Effector memory CD8-positive, alpha-beta T cell (primary cell): Measurements from ENCODE around the gene MLC1.
"Not testable (repeated sequence)": the region's sequence is repeated elsewhere in the genome, so short reads cannot be mapped to it uniquely, and the experiment has no call there.

Source experiments
- ATAC-seq: fragments of 150-1000 bp; cut with Tn5 transposase; replicated peaks from 2 replicates; pipeline ENCODE4 v1.10.0; 2021; ENCODE audit warnings: mild to moderate bottlenecking, moderate library complexity
- DNase-seq, 3 experiments: peaks; one replicate each; pipeline ENCODE4 v3.0.0; 2021
- H3K27ac Mint-ChIP-seq, 2 donors: one replicate each; pipeline ENCODE4 v1.8.0; 2022; ENCODE audit warnings: mild to moderate bottlenecking in 2 of 2, mixed read lengths in 2 of 2, moderate library complexity in 2 of 2
- H3K27me3 Mint-ChIP-seq, 2 donors: one replicate each; pipeline ENCODE4 v1.8.0; 2022; ENCODE audit warnings: mixed read lengths in 2 of 2
- H3K36me3 Mint-ChIP-seq: one replicate; pipeline ENCODE4 v1.8.0; 2022; ENCODE audit warnings: mild to moderate bottlenecking, moderate library complexity, mixed read lengths; ENCODE audit not compliant: insufficient read depth
- H3K4me1 Mint-ChIP-seq, 2 donors: one replicate each; pipeline ENCODE4 v1.8.0; 2022; ENCODE audit warnings: low read depth in 2 of 2, mixed read lengths in 2 of 2
- H3K4me3 Mint-ChIP-seq, 2 donors: one replicate each; pipeline ENCODE4 v1.8.0; 2022; ENCODE audit warnings: mild to moderate bottlenecking in 2 of 2, mixed read lengths in 2 of 2, moderate library complexity in 2 of 2
- H3K9me3 Mint-ChIP-seq, 2 donors: one replicate each; pipeline ENCODE4 v1.8.0; 2022; ENCODE audit warnings: mixed read lengths in 2 of 2

Gene MLC1

GRCh38 chr22:50089682-50090411, 4.6 kb upstream of the MLC1 start, which contains the start of gene MOV10L1:
TSS of gene MOV10L1 (plus strand) at chr22:50090006. CDS start at chr22:50090089, 83 bp downstream.
- H3K27me3 Mint-ChIP-seq, result peaks cover 0 to 13% of the 10 kb centered on the region in 2 donors
- DNase-seq (peak in 1 of 3 experiments; percentile 7), ATAC-seq (peak; percentile 15)

GRCh38 chr22:50089231-50089630, 4.0 kb upstream of the MLC1 start:
- Mint-ChIP-seq H3K27me3 (peaks cover 0 to 11% of the 10 kb centered on the region in 2 donors), H3K4me3 (no peak overlapping the region), H3K9me3 (no peaks in the 10 kb centered on the region), H3K36me3 (no peaks in the 10 kb centered on the region), H3K27ac (no peak overlapping the region), H3K4me1 (peaks cover 3 to 15% of the 10 kb centered on the region in 2 donors)
- ATAC-seq (no peak), DNase-seq (no peak)

More at GRCh38 chr22:50089682-50090411, 4.6 kb upstream of the MLC1 start, which contains the start of gene MOV10L1:
- no peak within 1 kb of the TSS for H3K27ac Mint-ChIP-seq
- H3K4me1 Mint-ChIP-seq, result peaks cover 3 to 13% of the 10 kb centered on the region in 2 donors
- no peak within 1 kb of the TSS for H3K4me3 Mint-ChIP-seq
- H3K36me3 Mint-ChIP-seq, result no peaks in the 10 kb centered on the region
- H3K9me3 Mint-ChIP-seq, result no peaks in the 10 kb centered on the region

- H3K27ac Mint-ChIP-seq, result no peak overlapping the region
- no peak overlapping the region for H3K4me3 Mint-ChIP-seq
- DNase-seq (no peak), ATAC-seq (no peak)
- peaks cover 0 to 11% of the 10 kb centered on the region in 2 donors for H3K27me3 Mint-ChIP-seq
- no peaks in the 10 kb centered on the region for H3K36me3 Mint-ChIP-seq
- H3K4me1 Mint-ChIP-seq, result peaks cover 3 to 15% of the 10 kb centered on the region in 2 donors
- H3K9me3 Mint-ChIP-seq, result no peaks in the 10 kb centered on the region
These were observed 2.9 kb upstream of the MLC1 start for GRCh38 chr22:50088096-50088495.

GRCh38 chr22:50087646-50088045, 2.4 kb upstream of the MLC1 start:
- Mint-ChIP-seq H3K9me3 (no peaks in the 10 kb centered on the region), H3K4me3 (no peak overlapping the region), H3K4me1 (peaks cover 3 to 15% of the 10 kb centered on the region in 2 donors), H3K36me3 (no peaks in the 10 kb centered on the region), H3K27ac (peak overlapping the region in 1 of 2 donors; percentile 14), H3K27me3 (peaks cover 0 to 11% of the 10 kb centered on the region in 2 donors)
- ATAC-seq (no peak), DNase-seq (no peak)

GRCh38 chr22:50086975-50087374, 1.7 kb upstream of the MLC1 start:
- Mint-ChIP-seq H3K27me3 (peaks cover 0 to 11% of the 10 kb centered on the region in 2 donors), H3K27ac (peak overlapping the region in 1 of 2 donors; percentile 14), H3K4me1 (peaks cover 3 to 15% of the 10 kb centered on the region in 2 donors)
- H3K9me3 Mint-ChIP-seq, H3K4me3 Mint-ChIP-seq, DNase-seq, H3K36me3 Mint-ChIP-seq, ATAC-seq: not testable (repeated sequence)

- no peak for ATAC-seq
- peak overlapping the region in 1 of 2 donors; percentile 14 for H3K27ac Mint-ChIP-seq
- H3K4me3 Mint-ChIP-seq, result no peak overlapping the region
- no peak for DNase-seq
- peaks cover 0 to 15% of the 10 kb centered on the region in 2 donors for H3K4me1 Mint-ChIP-seq
- no peaks in the 10 kb centered on the region for H3K9me3 Mint-ChIP-seq
- H3K27me3 Mint-ChIP-seq, result peaks cover 0 to 16% of the 10 kb centered on the region in 2 donors
- H3K36me3 Mint-ChIP-seq, result no peaks in the 10 kb centered on the region
These were observed 1.3 kb upstream of the MLC1 start for GRCh38 chr22:50086526-50086925.

GRCh38 chr22:50084614-50085021, 608 bp downstream of the MLC1 start:
- ATAC-seq, result no peak
- Mint-ChIP-seq H3K4me1 (peaks cover 0 to 15% of the 10 kb centered on the region in 2 donors), H3K4me3 (no peak overlapping the region), H3K9me3 (no peaks in the 10 kb centered on the region), H3K27ac (no peak overlapping the region), H3K36me3 (no peaks in the 10 kb centered on the region), H3K27me3 (peaks cover 0 to 25% of the 10 kb centered on the region in 2 donors)
- DNase-seq, result no peak

- peak overlapping the region in 1 of 2 donors; percentile 73 for H3K27ac Mint-ChIP-seq
- DNase-seq (no peak), ATAC-seq (no peak)
- no peaks in the 10 kb centered on the region for H3K9me3 Mint-ChIP-seq
- H3K36me3 Mint-ChIP-seq, result no peaks in the 10 kb centered on the region
- peaks cover 0 to 25% of the 10 kb centered on the region in 2 donors for H3K27me3 Mint-ChIP-seq
- no peak overlapping the region for H3K4me3 Mint-ChIP-seq
- peaks cover 0 to 15% of the 10 kb centered on the region in 2 donors for H3K4me1 Mint-ChIP-seq
These were observed 1.1 kb downstream of the MLC1 start for GRCh38 chr22:50084080-50084477.

DNA sequence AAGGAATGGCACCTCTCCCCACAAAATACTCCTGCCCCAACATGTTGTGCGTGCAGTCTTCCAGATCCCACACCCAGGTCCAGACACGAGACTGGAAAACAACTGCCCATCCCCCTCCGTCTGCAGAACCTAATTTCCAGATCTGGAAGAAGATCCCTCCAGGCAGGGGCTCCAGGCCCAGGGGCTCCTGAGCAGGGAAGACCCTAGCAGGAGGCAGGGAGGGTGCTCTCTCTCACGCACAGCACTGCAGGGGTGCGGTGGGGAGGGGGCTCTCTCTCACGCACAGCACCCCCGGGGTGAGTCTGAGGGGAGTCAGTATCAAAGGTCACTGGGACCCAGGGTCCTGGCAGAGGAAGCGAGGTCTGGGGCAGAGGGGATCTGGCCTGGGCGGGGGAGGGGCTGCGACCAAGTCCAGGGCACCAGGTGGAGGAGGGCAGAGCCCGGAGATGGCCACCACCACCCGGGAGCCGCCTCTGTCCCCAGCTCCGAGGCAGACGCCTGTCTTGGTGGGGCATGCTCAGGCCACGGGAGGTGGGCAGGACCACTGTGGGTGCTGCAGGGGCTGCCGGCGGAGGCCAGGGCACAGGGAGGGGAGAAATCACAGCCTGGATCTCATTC, 1.7 kb downstream of the MLC1 start:
- Mint-ChIP-seq H3K27ac (peak overlapping the region; percentile 65 to 73), H3K4me1 (peaks cover 0 to 15% of the 10 kb centered on the region in 2 donors), H3K4me3 (peak overlapping the region in 1 of 2 donors; percentile 10), H3K36me3 (no peaks in the 10 kb centered on the region), H3K9me3 (no peaks in the 10 kb centered on the region), H3K27me3 (peaks cover 0 to 25% of the 10 kb centered on the region in 2 donors)
- no peak for ATAC-seq
- DNase-seq, result no peak

DNA sequence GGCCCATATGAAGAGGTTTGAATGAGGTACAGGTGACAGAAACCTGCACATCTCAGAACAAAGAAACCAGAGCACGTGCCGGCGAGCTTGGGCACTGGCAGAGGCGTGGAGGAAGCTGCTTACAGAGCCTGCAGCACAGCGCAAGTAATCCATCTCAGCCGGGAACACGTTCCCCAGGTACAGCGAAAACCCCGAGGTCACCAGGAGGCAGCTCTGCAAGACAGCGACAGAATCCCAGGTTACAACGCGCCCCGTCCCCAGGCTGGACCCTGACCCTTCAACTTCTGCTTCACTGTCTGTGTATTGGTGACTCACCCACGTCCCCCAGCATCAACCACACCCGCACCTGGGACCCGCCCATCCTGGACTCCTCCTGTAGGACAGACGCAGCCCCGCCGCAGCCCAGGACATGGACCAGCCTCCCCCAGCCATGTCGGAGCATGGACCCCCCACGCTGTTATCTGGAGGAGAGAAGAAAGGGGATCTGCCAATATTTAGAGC, 2.2 kb downstream of the MLC1 start:
- H3K4me1 Mint-ChIP-seq, result peaks cover 0 to 15% of the 10 kb centered on the region in 2 donors
- H3K27ac Mint-ChIP-seq, result peak overlapping the region; percentile 65 to 73
- H3K4me3 Mint-ChIP-seq, result no peak overlapping the region
- H3K36me3 Mint-ChIP-seq, result no peaks in the 10 kb centered on the region
- no peak for ATAC-seq
- DNase-seq, result no peak
- no peaks in the 10 kb centered on the region for H3K9me3 Mint-ChIP-seq
- peaks cover 0 to 25% of the 10 kb centered on the region in 2 donors for H3K27me3 Mint-ChIP-seq

DNA sequence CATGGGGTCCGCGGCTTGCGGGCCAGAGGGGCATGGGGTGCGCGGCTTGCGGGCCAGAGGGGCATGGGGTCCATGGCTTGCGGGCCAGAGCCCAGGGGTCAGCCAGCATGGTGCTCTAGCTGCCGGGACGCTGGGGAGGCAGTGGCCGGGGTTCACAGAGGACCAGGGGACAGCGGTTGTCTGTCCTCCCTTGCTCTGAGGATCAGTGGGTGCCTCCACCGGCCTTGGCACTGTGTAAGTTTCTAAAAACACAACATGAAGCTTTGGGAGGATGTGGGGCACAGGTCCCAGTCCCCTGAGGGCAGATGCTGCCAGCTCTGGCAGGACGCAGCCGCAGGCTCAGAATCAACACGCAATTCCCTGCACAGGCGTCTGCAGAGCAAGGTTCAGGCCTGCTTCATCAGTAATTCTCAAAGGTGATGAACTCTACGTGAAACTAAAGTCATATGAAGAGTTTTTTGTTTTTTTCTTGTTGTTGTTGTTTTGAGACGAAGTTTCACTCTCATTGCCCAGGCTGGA, 3.0 kb downstream of the MLC1 start:
- DNase-seq, result no peak
- no peak for ATAC-seq
- H3K27ac Mint-ChIP-seq, result peak overlapping the region in 1 of 2 donors; percentile 56
- peaks cover 0 to 14% of the 10 kb centered on the region in 2 donors for H3K4me1 Mint-ChIP-seq
- peaks cover 0 to 21% of the 10 kb centered on the region in 2 donors for H3K27me3 Mint-ChIP-seq
- no peaks in the 10 kb centered on the region for H3K36me3 Mint-ChIP-seq
- H3K4me3 Mint-ChIP-seq, result no peak overlapping the region
- no peaks in the 10 kb centered on the region for H3K9me3 Mint-ChIP-seq

DNA sequence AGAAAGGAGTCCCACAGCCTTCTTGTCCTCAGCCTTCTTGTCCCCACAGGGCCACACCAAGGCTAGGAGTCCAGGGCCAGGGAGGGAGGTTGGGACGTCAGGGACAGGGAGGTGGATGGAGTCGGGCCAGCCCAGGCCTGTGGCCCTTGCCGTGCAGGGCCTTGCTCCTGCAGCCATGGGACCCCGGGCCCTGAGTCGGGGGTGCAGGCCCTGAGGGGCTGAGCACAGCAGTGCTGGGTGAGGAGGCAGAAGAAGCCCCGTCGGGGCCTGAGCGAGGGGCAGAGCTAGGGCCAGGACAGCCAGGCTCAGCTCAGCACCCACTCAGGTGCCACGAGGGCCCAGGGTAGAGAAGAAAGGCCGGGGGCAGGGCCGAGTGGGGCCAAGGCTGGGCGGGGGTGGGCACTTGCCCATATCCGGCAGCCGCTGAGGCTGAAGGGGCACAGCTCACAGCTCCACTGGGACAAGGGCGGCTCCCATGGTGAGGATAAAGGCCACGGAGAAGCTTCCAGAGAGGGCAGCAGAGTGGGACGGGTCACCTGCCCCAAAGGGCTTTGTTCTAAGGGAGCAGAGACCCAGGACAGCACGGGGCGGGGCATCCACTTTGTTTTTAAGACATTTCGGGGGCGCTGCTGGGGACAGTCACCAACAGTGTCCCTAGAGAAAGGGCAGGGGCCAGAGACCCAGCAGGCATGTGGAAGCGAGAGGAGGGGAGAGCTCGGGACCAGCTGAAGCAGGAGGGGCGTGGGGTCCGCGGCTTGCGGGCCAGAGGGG, 3.6 kb downstream of the MLC1 start:
- no peaks in the 10 kb centered on the region for H3K9me3 Mint-ChIP-seq
- H3K27ac Mint-ChIP-seq, result peak overlapping the region in 1 of 2 donors; percentile 56
- H3K4me3 Mint-ChIP-seq, result no peak overlapping the region

DNA sequence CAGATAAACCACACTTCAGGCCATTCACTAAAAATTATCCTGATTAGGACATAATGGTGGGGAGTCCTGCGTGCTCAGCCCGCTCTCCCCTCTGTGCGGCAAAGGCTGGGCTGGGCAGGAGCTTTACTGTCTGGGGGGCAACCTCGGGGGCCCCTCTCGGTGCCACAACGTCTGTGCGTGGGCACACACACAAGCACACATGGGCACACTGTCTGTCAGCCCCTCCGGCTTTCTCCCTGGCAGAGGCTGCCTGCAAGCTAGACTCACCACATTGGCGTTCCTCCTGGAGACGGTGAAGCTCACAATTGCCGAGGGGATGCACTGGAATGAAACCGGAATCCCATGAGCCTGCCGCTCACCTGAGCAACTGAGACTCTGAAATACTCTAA, 5.2 kb downstream of the MLC1 start:
- Mint-ChIP-seq H3K4me1 (peaks cover 0 to 4% of the 10 kb centered on the region in 2 donors), H3K36me3 (no peaks in the 10 kb centered on the region), H3K27me3 (peaks cover 0 to 14% of the 10 kb centered on the region in 2 donors), H3K4me3 (no peak overlapping the region), H3K9me3 (no peaks in the 10 kb centered on the region), H3K27ac (no peak overlapping the region)
- no peak for DNase-seq
- no peak for ATAC-seq

More for the DNA sequence above, 3.6 kb downstream of the MLC1 start:
- H3K27me3 Mint-ChIP-seq, result peaks cover 0 to 14% of the 10 kb centered on the region in 2 donors
- no peak for DNase-seq
- no peaks in the 10 kb centered on the region for H3K36me3 Mint-ChIP-seq
- H3K4me1 Mint-ChIP-seq, result peaks cover 0 to 9% of the 10 kb centered on the region in 2 donors
- ATAC-seq, result no peak
